Measurements from ENCODE around the gene INAFM1. TPM values are rescaled to one million over a fixed set of nuclear protein-coding genes. Genes with fewer than 3 reads are reported as not detected.
"Not testable (repeated sequence)": the region's sequence is repeated elsewhere in the genome, so short reads cannot be mapped to it uniquely, and the experiment has no call there.

INAFM1 gene
- total RNA-seq, 1 experiment from 2014 or later: 5.5 TPM

DNA sequence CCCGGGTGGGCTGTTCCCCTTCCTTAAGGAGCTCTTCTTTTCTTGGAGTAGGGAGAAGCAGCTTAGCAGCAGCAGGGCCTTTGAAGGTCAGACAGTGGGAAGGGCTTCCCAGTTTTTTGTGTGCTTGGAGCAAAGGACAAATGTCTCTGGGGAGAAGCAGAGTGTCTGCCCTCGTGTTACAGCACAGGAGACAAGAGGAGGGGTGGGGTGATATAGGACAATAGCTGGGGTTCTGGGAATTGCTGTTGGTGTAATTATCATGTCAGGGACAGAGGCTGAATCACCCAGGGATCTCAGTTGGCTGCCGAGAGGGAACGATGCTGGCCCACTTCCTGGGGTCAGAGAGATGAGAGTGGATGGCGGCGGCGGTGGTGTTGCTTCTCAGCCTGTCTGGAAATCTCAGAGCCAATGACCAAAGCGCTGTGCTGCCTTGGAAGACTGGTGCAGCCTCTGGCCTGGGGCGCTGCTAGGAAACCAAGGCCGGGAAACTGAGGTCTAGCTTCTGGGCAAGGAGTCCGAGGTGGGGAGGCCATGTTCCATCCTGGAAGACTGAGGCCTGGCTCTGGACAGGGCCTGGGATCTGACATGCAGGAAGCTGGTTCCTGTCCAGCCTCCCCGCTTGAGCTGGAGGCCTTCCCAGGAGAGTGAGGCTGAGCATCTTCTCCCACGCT, 1.2 kb downstream of the INAFM1 start:
- peak; percentile 59 for DNase-seq
- peaks cover 3% of the 10 kb centered on the region for H3K36me3 ChIP-seq
- H3K27me3 ChIP-seq: no peaks in the 10 kb centered on the region
- H3K4me3 ChIP-seq: no peak overlapping the region
- no peaks in the 10 kb centered on the region for H3K9me3 ChIP-seq

DNA sequence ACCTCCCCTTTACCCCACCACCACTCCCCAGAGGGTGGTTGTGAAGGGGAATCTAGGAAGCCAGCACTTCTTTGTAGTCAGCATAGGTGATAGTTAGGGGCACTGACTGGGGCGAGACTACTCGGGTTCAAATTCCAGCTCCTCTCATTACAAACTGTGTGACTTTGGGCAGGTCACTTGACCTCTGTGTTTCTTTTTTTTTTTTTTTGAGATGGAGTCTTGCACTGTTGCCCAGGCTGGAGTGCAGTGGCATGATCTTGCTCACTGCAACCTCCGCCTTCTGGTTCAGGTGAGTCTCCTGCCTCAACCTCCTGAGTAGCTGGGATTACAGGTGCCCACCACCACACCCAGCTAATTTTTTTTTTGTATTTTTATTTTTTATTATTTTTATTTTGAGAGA, 1.8 kb downstream of the INAFM1 start:
- H3K4me3 ChIP-seq, H3K36me3 ChIP-seq, DNase-seq, H3K9me3 ChIP-seq, H3K27me3 ChIP-seq: not testable (repeated sequence)

DNA sequence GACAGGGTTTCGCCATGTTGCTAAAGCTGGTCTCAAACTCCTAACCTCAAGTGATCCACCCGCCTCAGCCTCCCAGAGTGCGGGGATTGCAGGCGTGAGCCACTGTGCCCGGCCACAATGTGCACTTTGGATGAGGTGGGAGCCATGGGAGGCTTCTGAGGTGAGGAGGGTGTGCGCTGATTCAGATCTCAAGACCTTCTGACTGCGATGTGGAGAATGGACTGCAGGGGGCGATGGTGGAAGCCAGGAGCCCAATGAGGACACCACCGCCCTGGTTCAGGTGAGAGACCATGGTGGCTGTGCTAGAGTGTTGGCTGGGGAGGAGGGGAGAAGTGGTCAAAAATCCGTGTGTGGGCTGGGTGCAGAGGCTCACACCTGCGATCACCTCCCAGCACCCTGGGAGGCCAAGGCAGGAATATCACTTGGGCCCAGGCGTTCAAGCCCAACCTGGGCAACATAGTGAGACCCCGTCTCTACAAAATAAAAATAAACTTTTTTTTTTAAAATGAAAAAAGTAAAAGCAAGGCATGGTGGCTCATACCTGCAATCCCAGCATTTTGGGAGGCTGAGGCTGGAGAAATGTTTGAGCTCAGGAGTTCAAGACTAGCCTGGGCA, 5.6 kb downstream of the INAFM1 start:
- peaks cover 6% of the 10 kb centered on the region for H3K36me3 ChIP-seq

DNA sequence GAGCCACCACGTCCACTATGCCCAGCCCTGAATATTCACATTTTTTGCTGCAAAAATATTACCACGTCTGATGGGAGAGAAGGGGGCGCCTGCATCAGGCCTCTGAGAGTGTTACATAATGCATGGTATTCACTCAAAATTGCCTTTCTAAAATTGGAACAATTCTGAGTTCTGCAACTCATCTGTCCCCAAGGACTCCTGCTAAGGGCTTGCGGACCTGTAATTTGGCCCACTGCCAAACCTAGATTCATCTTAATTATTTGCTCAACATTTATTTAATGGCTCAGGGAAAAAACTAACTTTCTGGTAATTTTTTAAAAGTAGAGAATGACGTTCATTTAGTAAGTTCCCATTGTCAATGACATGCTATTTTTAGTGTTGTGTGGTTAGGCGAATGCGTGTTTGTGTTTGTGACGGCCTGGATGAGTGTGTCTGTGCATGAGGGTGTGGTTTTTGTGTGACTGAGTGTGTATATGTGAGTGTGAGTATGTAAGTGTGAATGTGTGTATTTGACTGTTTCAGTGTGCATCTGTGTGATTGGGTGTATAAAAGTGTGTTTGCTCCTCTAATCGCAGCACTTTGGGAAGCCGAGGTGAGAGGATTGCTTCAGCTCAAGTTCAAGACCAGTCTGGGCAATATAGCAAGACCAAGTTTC, 8.8 kb downstream of the INAFM1 start:
- no peak for DNase-seq
- Histone ChIP-seq H3K27me3 (no peaks in the 10 kb centered on the region), H3K4me3 (no peak overlapping the region), H3K36me3 (peaks cover 6% of the 10 kb centered on the region), H3K9me3 (no peaks in the 10 kb centered on the region; the same call in 1 of the 2 replicates)

More for the DNA sequence above, 5.6 kb downstream of the INAFM1 start:
- no peaks in the 10 kb centered on the region for H3K9me3 ChIP-seq
- no peaks in the 10 kb centered on the region for H3K27me3 ChIP-seq
- peak; percentile 28 for DNase-seq
- no peak overlapping the region for H3K4me3 ChIP-seq

DNA sequence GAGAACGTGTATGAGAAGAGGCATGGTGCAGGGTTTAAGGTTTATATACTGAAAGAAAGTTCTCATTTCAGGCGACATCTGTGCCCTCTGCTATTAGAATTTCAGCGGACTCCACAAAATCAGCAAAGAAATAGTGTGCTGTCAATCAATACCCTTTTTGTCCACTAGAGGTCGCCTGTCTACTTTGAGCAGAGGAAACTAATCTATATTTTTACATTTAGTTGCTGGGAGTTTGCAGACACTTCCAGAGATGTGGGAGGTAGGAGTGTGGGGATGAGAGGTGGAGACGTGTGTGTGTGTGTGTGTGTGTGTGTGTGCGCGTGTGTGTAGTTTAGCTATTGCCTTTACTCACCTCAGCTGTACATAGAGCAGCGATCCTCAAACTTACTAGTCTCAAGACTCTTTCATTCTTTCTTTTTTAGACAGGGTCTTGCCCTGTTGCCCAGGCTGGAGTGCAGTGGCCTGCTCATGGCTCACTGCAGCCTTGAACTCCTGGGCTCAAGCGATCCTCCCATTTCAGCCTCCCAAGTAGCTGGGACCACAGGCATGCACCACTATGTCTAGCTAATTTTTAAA, 9.7 kb downstream of the INAFM1 start:
- Histone ChIP-seq H3K36me3 (peaks cover 3% of the 10 kb centered on the region; the same call in 1 of the 2 replicates), H3K27me3 (no peaks in the 10 kb centered on the region), H3K4me3 (no peak overlapping the region), H3K9me3 (no peaks in the 10 kb centered on the region; the same call in 1 of the 2 replicates)
- no peak for DNase-seq

DNA sequence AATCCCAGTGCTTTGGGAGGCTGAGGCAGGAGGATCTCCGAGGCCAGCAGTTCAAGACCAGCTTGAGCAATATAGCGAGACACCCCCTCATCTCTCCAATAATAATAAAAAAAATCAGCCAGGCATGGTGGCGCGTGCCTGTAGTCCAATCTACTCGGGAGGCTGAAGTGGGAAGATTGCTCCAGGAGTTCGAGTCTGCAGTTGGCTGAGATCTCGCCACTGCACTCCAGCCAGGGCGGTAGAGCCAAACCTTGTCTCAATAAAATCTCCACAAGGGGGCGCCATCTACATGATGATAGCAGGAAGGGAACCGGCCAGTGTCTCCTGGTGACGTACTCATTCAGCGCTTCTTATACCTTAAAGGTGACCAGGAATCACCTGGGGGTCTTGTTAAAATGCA, 21.4 kb downstream of the INAFM1 start:
- Histone ChIP-seq H3K9me3 (no peaks in the 10 kb centered on the region), H3K27me3 (no peaks in the 10 kb centered on the region), H3K4me3 (no peak overlapping the region), H3K36me3 (no peaks in the 10 kb centered on the region)
- peak; percentile 60 for DNase-seq

DNA sequence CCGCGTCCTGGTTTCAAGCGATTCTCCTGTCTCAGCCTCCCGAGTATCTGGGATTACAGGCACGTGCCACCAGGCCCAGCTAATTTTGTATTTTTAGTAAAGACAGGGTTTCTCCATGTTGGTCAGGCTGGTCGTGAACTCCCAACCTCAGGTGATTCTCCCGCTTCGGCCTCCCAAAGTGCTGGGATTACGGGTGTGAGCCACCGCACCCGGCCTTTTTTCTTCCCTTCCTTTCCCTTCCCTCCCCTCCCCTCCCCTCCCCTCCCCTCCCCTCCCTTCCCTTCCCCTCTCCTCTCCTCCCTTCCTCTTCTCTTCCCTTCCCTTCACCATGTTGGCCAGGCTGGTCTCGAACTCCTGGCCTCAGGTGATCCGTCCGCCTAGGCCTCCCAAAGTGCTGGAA, 26.2 kb downstream of the INAFM1 start:
- not testable (repeated sequence) for H3K36me3 ChIP-seq, H3K4me3 ChIP-seq, DNase-seq

DNA sequence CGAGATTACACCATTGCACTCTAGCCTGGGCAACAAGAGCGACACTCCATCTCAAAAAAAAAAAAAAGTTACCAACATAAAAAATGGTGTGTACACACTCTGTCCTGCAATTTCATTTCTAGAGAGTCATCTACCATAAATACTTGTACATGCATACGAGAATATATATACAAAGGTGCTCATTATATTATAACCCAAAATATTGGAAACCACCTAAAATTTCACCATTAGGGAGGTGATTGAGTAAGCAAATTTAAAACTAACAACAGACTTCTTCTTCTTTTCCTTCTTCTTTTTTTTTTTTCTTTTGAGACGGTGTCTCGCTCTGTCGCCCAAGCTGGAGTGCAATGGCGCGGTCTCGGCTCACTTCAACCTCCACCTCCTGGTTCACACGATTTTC, 27.6 kb downstream of the INAFM1 start:
- no peaks in the 10 kb centered on the region for H3K36me3 ChIP-seq
- no peaks in the 10 kb centered on the region for H3K9me3 ChIP-seq
- no peak overlapping the region for H3K4me3 ChIP-seq
- no peak for DNase-seq
- no peaks in the 10 kb centered on the region for H3K27me3 ChIP-seq

More for the DNA sequence above, 26.2 kb downstream of the INAFM1 start:
- not testable (repeated sequence) for H3K27me3 ChIP-seq, H3K9me3 ChIP-seq

DNA sequence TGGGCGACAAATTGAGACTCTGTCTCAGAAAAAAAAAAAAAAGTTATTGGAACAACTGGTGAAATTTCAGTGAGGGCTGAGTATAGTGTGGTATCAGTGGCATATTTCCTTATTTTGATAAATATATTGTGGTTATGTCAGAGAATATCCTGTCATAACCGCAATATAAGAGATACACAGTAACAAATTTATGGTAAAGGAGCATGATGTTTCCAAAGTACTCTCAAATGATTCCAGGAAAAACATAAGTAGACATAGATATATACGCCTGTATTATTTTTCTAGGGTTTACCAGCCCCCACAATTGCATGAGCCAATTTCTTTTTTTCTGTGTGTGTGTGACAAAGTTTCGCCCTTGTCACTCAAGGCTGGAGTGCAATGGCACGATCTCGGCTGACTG, 29.3 kb downstream of the INAFM1 start:
- no peak for DNase-seq
- no peak overlapping the region for H3K4me3 ChIP-seq

DNA sequence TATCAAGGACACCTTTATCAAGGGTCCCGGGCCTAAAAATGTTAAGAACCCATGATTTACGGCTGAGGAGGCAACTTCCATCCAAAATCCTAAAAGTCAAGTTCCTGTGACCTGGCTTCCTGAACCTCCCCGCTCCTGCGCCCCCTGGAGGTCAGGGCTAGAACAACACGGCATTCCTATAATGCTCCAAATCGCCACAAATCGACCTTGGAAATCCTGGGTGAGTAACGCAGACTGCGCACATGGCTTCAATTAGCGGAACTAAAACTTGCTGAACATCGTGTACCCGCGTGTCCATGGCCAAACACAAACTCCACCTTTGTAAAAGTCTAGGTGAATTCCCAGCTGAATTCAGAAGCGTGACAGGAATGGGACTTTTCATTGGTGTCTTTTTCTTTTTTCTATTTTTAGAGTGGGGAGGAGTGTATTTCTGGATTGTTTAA, 30.6 kb downstream of the INAFM1 start:
- peak; percentile 75 for DNase-seq
- no peaks in the 10 kb centered on the region for H3K27me3 ChIP-seq
- H3K4me3 ChIP-seq: 0 out of 2 replicates have a peak overlapping the region, but pooled peaks have one; percentile 5
- no peaks in the 10 kb centered on the region for H3K9me3 ChIP-seq
- H3K36me3 ChIP-seq: no peaks in the 10 kb centered on the region

More for the DNA sequence above, 29.3 kb downstream of the INAFM1 start:
- no peaks in the 10 kb centered on the region for H3K36me3 ChIP-seq
- H3K27me3 ChIP-seq: no peaks in the 10 kb centered on the region
- no peaks in the 10 kb centered on the region for H3K9me3 ChIP-seq

DNA sequence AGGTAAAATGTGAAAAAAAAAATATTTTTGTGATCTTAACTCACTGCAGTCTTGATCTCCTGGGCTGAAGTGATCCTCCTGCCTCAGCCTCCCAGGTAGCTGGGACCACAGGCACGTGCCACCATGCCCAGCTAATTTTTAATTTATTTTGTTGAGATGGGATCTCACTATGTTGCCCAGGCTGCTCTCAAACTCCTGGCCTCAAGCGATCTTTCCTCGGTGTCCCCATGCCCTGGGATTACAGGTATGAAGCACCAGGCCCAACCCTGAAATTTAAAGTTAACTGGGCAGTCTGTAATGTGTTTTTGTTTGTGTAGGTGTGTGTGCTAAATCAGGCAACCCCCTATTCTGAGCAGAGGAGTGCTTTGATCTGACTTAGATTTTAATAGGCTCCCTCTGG, 31.6 kb downstream of the INAFM1 start:
- H3K36me3 ChIP-seq: no peaks in the 10 kb centered on the region
- no peak overlapping the region for H3K4me3 ChIP-seq
- H3K27me3 ChIP-seq: no peaks in the 10 kb centered on the region
- DNase-seq: no peak
- H3K9me3 ChIP-seq: no peaks in the 10 kb centered on the region

DNA sequence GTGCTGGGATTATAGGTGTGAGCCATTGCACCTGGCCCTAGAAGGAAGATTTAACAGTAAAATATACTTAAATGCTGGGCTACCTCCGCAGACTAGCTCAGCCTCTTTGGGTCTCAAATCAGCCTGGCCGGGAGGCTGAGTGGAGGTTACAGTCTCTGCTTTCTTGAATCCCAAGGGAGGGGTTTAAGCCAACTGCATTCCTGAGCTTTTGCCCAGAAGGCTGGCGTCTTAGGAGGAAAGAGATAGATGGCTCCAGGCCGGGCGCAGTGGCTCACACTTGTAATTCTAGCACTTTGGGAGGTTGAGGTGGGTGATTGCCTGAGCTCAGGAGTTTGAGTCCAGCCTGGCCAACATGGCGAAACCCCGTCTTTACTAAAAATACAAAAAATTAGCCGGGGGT, 34.4 kb downstream of the INAFM1 start:
- Histone ChIP-seq H3K4me3 (no peak overlapping the region), H3K27me3 (no peaks in the 10 kb centered on the region), H3K36me3 (no peaks in the 10 kb centered on the region), H3K9me3 (no peaks in the 10 kb centered on the region)
- peak; percentile 68 for DNase-seq

DNA sequence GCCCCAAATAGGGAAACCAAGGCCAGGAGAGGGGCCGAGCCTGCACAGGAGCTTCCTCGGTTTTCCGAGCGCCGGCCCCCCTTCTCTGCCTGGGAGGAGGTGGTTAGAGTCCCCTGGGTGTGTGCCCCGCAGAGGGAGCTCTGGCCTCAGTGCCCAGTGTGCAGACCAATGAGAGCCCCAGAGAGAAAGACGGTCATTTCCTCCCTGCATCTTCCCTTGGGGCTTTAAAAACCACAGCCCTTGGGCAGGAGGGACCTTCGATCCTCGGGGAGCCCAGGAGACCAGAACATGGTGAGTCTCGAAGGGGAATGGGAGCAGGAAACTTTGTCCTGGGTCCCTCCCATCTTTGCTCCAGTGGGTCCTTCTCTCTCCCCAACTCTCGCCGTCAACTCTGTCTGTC, 34.9 kb downstream of the INAFM1 start, which contains the start of gene C5AR1:
Gene C5AR1 (plus strand): TSS at position 254 of the 400 bp plus-strand sequence. CDS start 35 bp downstream, at position 289.
- Histone ChIP-seq H3K27me3 (no peaks in the 10 kb centered on the region), H3K36me3 (no peaks in the 10 kb centered on the region), H3K9me3 (no peaks in the 10 kb centered on the region; the same call in 1 of the 2 replicates), H3K4me3 (no peak within 1 kb of the TSS)
- DNase-seq: no peak

DNA sequence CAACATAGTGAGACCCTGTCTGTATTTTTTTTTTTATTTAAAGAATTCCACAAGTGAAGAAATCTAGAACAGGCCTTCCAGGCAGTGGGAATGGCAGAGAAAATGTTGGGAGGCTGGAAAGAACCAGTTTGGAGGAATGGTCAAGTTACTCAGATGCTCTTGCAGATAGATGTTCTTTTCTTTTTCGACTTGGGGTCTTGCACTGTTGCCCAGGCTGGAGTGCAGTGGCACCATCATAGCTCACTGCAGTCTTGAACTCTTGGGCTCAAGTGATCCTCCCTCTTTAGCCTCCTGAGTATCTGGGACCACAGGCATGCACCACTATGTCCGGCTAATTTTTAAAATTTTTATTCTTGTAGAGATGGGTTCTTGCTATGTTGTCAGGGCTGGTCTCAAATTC, 35.6 kb downstream of the INAFM1 start:
- H3K4me3 ChIP-seq: no peak overlapping the region
- H3K9me3 ChIP-seq: no peaks in the 10 kb centered on the region; the same call in 1 of the 2 replicates
- no peak for DNase-seq
- H3K36me3 ChIP-seq: no peaks in the 10 kb centered on the region
- no peaks in the 10 kb centered on the region for H3K27me3 ChIP-seq

DNA sequence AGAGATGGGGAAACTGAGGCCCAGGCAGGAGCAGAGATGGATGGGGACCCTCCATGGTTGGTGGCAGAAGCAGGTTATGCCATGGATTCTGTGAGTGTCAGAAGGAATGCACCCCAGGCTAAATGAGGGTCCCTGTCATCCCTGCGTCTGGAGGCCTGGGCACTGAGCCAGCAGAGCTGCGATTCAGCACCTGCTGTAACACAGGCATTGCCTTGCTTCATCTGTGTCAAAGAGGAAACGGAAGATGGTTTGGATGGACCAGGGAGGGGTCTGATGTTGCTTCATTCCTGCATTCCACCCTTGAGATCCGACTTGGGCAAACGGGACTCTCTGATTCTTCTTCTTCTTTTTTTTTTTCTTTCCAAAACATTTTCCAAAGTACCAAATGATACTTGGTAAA, 36.1 kb downstream of the INAFM1 start:
- Histone ChIP-seq H3K9me3 (no peaks in the 10 kb centered on the region; the same call in 1 of the 2 replicates), H3K4me3 (no peak overlapping the region), H3K27me3 (no peaks in the 10 kb centered on the region), H3K36me3 (no peaks in the 10 kb centered on the region)
- no peak for DNase-seq

DNA sequence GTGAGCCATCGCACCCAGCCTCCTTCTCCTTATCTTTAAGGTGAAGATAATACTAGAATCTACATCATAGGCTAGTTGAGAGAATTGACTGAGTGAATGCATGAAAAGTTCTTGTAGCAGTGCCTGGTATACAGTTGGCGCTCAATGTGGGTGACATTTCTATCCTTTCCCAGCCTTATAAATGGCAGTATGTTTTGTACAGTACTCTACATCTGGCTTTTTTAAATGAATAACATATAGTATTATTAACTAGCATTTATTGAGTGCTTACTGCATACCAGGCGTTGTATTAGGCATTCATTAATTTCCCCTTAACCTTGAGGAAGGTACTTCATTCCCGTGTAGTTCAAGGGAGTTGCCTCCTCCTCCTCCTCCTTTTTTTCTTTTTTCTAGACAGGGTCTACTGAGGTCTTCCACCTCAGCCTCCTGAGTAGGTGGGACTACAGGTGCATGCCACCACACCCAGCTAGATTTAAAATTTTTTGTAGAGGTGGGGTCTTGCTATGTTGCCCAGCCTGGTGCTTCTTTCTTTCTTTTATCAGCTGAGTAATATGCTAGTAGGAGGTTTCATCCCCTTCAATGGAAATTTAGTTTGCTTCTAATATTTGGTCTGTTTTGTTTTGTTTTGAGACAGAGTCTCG, 37.8 kb downstream of the INAFM1 start:
- Histone ChIP-seq H3K36me3 (no peaks in the 10 kb centered on the region), H3K9me3 (no peaks in the 10 kb centered on the region; the same call in 1 of the 2 replicates), H3K4me3 (no peak overlapping the region), H3K27me3 (peaks cover under 1% of the 10 kb centered on the region; the same call in 1 of the 2 replicates)
- DNase-seq: no peak
